AG08396 (cell line): Measurements from ENCODE around the gene SLC12A8.

Experiments used
- DNase-seq: peaks from one replicate; pipeline ENCODE4 v3.0.0; 2012; ENCODE audit warnings: low spot score, mixed read lengths

The SLC12A8 gene

DNA sequence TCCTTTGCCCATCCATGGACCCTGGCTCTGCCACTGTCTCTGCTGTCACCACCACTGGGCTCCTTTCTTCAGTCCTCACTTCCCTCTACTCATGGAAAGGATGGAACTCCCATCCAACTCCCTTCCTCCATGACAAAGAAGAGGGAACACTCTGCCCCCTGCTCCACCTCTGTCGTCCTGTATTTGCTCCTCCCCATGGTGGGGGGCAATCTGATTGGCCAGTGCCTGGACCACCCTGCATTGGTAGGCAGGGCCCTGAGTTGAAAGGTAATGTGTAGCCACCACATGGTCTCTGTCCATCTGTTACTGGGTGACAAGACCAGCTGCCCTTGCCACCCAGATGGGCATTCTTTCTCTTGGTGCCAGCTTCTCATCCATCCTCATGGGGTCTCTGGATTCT is 136.1 kb downstream of the SLC12A8 start:
- DNase-seq, result no peak

DNA sequence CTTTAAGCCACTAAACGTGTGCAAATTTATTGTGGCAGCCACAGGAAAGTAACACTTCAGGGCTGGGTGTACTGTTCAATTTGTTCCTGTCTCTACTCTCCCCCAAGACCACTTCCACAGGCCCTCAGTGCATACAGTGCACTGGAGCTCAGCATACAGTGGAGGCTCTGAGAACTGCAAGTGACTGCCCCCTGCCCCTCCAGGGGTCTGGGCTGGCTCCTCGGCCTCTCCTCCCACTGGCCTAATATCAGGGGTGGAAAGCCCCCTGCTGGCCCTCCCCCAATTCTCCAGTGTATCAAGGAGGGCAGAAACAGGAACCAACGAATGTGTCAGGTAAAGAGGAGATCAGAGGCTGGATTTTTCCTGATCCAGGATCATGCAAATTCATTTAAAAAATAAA is 136.8 kb downstream of the SLC12A8 start:
- no peak for DNase-seq

DNA sequence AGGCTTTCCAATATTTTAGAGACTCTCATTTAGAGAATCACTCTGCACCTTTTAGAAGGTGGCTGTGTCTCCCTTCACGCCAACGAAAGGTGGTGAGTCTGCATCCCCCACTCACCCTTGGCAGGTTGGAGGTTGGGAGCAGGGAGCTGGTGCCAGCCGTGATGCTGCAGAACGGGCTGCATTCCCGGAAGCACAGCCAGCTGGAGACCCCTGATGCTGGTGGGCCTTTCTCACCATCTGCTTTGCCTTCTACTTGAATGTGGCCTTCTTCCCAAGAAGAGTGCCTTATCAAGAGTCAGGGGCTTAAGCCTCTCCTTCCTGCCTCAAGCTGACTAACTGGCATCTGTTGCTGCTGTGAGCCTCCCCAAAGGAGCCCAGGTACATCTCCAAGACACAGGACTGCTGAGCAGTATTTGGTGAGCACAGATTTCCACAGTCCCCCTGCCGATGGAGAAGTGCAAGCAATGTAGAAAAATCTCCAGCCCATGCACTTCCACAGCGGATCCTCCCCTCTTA is 139.1 kb downstream of the SLC12A8 start:
- no peak for DNase-seq

DNA sequence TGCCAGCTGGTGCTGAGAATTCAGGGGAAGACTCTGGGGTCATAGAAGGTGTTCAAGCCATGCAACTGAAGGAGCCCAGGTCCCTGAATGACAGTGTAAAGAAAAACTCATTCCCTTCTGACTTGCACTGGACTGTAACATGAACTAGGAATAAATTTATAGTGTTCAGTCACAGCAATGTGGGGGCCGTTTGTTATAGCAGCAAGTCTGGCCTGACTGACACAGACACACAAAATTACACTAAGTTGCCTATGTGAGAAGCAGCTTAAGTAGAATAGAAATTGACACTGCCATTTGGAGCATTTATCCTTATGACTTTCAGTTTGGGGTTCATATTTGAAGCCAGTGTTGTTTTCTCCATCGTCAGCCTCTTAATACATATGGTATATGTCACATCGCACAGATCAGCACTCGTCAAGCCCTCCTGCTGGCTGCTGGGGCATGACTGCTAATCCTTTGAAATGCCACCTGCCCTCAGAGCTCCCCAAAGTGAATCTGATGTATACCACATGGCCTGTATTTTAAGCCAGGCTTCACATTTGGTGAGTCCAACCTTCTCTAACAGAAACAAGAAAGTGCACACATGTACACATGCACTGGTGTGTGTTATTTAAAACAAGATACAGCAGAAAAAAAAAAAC is 139.7 kb downstream of the SLC12A8 start:
- DNase-seq, result no peak

DNA sequence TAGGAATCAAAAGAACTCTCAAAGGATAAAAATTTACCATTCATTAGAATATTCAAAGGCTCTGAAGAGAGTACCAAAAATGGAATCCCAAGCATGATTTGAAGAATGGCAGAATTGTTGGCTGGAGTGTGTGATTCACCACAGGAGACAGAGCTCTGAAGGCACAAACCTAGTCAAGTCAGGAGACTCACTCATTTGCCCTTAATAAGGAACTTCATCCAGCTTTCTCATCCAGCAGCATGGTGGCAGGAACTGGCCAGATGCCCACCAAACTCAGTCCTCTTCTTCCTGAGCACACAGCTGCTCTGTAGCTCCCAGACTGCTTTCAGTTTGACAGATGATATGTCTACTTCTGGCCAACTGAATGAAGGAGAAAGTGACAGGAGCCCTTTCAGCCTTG is 140.2 kb downstream of the SLC12A8 start:
- peak; percentile 26 for DNase-seq

DNA sequence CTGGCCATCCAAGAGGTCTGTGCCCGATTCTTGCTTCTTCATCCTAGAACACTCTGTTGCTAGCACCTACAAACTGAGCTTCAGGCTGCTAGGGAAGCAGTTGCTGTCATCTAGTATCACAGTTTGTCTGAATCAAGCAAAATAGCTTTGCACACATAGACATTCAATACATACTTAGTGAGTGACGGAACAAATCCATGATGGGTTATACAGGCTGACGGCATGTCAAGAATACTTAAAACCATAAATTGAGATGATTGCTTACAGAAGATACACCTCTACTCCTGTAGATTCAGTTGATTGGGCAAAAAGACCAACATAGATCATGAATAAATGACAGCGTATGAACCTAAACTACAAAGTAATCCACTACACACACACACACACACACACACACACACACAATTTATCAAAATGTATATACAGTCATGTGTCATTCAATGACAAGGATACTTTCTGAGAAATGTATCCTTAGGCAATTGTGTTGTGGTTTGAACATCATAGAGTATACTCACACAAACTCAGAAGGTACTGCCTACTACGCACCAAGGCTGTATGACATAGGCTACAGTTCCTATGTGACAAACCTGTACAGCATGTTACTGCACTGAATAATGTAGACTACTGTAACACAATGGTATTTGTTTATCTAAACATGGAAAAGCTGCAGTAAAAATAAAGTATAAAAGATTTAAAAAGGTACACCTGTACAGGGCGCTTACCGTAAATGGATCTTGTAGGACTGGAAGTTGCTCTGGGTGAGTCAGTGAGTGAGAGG is 142.4 kb downstream of the SLC12A8 start:
- DNase-seq, result no peak

DNA sequence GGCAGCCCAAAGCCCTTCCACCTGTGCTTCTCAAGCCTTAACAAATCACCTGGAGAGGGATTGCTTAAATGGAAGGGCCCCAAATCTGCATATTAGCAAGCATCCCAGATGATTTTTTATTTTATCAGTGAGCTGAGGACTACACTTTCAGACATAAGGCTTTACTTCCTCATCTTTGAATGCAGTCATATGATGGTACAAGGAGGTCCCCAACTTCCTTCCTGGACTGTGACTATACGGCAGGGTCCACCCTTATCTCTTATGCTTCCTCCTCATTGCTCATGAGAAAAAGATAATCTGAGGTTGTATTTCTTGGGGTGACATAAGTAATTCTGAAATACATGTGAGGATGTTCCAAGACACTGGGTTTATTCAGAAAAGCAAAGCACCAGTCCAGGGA is 143.1 kb downstream of the SLC12A8 start:
- DNase-seq, result no peak

DNA sequence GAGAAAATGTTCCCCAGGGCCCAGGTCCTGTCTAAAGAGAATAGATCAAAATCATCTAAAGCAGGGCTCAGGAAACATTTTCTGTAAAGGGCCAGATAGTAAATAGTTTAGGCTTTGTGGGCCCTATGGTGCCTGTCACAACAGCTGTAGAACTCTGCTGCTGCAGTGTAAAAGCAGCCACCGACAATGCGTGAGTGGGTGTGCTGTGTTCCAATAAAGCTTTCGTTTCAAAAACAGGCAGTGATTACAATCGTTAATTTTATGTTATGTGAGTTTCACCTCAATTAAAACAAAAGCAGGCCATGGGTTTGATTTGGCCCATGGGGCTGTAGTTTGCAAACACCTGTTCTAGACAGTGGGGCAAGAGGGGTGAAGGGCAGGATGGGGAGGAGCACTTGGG is 144.3 kb downstream of the SLC12A8 start:
- no peak for DNase-seq

DNA sequence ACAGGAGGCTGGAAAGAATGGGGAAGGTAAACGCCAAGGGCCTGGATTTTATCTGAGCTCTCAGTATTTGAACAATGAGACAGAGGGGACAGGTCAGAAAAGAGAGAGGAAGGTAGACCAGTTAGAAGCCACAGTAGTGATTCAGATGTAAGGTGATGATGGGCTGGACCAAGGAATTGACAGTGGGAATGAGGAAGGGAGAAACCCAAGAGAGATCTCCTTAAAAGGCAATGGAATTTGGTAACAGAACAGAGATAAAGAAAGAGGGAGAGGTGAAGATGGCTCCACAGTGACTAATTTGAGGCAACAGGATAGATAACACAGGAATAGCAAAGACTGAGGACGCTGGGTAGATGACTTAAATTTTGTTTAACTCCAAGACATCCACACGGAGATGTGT is 145.3 kb downstream of the SLC12A8 start:
- DNase-seq, result no peak

DNA sequence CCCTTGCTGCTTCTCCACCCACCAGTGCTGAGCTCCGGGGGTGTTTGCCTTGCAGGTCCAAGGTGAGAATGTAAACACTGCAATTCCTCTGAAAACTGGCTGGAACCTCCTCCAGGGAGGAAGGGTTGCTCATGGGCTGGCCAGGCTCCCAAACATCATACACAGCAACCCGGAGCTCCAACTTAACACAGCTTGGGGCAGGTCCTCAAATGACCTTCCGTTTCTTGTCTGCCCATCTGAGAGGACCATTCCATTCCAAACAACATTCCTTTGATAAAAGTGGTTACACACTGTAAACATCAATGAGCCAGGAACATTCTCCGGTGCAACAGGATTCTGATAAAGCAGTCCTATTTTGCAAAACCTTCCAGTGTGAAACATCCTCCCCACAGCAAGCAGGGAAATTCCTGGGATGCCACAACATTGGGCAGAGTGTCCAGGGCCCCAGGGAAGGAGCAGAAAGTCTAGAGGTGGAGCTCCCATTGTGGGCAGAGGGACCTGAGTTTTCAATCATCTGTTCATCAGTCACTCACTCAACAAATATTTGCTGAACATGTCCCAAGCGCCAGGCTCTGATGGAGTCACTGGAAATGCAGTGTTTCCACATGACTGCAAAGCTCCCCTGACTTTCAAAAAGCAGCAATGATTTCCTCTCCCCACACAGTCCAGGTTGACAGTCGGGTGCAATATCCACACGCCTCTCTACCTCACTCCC is 149.5 kb downstream of the SLC12A8 start:
- peak; percentile 83 for DNase-seq

DNA sequence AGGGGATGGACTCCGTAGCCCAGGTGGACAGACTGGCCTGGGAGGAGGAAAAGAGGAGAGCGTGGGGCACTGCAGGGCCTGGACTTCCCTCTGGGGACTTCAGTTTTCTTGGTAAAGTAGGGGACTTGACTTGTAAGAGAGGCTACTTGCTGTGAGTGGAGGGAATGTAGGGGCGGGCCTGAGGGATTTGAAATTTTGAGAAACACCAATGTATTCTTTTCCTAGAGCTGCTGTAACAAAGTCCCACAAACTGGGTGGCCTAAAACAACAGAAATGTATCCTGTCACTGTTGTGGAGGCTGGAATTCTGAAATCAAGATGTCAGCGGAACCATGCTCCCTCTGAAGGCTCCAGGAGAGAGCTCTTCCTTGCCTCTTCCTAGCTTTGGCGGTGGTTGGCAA is 150.9 kb downstream of the SLC12A8 start:
- no peak for DNase-seq

DNA sequence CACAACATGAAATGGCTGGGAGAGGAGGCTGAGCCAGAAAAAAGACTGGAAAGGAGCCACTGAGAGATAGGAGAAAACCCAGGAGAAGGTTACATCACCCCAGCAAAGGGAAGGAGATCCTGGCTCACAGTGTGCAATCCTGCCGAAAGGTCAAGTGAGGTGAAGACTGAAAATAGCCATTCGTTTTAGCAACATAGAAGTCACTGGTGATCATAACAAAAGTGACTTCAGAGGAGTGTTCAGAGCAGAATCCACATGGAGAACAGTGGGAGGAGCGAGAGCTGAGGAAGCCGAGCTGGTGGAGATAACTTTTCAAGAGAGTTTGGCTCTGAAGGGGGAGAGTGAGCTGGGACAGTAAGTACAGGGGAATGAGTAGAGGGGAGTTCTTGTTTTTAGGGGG is 151.4 kb downstream of the SLC12A8 start:
- DNase-seq, result peak; percentile 67

DNA sequence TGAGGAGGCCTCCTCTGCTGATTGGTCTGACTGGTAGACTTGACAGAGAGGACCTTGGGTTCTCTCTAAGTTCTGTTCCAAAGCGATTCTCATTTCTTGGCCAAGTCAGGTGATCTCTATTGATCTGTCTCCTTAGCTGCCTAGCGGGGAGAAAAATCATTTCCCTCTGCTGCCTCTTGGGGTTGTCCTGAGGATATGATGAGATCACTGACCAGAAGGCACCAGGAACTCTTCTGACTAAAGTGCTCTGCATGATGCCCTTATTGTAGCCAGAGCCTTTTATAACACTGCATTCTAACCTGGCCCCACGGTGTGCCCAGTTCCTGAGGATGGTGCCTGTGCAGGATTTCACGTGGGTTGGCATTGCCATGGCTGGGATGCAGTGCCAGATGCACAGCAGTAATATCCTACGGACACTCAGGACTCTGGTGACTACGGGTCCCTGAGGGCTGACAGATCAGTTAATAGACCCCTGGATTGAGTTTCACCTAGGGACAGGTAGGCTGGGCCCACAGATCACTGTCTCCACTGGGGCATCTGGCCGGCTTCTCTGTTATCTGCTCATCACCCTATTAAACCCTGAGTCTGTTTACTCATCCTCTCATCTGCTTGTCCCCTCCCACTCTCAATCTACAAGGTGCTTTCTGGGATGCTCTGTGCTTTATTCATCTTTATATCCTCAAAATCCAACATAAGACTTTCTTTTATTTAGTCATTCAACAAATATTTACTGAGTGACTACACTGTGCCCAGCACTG is 152.9 kb downstream of the SLC12A8 start:
- DNase-seq, result no peak

DNA sequence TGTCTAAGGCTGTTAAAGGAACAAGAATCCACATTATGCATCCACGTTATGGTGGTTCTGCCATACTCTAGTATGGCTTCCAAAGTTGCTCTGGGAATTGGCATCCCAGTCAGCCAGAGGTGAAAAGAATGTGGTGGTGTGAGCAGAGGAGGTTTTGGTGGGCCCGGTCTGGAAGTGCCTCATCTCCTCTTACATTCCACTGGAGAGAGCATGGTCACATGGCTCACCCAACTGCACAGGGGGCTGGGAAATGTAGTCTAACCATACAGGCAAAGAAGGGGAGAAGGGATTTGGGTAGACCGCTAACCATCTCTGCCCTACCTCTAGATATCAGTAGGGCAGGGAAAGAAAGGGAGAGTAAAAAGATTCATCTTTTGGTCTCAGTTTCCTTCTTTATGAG is 153.6 kb downstream of the SLC12A8 start:
- no peak for DNase-seq

DNA sequence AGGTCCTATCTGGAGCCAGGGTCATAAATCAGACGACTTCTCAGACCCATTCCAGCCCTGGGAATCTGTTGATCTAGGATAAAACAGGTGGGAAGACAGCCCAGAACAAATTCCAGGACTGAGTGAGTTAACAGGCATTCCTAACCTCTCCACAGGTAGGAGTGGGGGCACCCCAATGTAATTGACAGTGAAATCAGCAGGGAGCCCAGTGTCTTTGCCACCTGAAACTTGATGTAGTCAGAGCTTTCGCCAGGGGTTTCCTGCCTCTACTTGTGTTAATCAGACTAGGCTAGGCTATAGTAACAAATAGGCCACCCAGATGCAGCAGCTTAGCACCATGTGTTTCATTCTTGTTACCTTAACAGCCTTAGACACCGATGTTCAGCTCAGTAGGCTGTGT is 154.0 kb downstream of the SLC12A8 start:
- no peak for DNase-seq

DNA sequence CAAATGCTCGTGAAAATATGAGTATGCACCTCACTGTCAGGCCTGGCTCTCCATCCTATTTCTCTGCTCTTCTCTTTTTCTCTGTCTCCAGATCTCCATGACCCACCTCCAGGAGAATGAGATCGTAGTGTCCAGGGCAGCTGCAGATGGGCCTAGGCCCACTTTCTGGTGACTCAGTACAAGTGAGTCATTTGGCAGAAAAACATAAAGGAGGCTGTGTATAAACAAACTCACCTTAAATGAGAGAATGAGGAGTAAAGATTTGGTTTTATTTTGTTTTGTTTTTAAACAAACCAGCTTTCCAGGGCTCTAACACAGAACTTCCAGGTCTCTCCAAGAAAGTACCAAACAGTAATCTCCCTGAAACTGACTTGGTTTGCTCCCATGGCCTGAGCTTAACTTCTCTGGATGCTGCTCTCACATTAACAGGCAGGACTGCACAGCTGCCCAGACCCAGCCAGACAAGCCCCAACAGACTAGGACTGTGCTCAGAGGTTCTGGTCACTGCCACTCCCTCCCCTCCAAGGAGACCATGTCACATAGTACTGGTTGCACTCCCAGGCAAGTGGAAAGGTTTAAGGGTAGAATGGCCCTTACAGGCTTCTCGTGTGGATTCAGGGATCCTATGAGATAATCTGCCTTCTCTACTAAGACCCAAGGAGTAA is 155.2 kb downstream of the SLC12A8 start:
- peak; percentile 65 for DNase-seq

DNA sequence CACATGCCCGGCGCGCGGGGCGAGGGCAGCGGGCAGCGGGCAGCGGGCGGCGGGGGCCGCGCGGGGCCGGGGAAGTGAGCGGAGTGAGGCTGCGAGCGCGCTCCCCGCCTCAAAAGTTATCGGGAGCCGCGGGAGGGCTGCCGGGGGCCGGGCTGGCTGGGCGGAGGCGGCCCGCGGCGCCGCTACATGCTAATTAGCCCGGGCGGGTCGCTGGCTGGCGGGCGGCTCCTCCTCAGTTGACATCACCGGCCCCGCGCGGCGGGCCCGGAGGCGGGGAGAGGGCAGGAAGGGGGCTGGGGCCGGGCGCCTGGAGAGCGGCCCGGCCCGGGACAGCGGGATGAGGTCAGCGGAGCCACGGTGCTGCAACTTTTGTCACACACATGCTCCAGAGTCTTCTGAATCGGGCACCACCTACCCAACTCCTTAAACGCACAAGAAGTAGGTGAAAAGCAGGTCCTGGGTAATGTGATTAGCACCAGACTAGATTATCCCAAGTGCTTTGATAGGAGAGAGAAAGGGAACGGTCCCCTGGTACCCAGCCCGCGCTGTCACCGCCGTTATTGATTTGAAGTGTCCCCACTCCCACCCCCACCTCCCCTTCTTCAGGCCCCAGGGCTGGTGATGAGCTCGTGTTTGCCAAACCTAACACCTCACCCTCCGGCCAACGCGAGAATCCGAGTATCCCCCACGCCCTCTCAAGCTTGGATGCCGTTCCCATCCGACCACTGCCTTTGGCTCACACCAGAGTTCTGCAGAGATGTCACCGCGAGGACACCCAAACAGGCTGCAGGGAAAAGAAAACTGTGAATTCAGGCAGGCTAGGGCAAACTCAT is 156.4 kb downstream of the SLC12A8 start, which contains the start of gene HEG1:
Gene HEG1 (minus strand): TSS at position 85 of the 833 bp plus-strand sequence. CDS start 107 bp downstream, outside the sequence.
- DNase-seq, result peak; percentile 92

DNA sequence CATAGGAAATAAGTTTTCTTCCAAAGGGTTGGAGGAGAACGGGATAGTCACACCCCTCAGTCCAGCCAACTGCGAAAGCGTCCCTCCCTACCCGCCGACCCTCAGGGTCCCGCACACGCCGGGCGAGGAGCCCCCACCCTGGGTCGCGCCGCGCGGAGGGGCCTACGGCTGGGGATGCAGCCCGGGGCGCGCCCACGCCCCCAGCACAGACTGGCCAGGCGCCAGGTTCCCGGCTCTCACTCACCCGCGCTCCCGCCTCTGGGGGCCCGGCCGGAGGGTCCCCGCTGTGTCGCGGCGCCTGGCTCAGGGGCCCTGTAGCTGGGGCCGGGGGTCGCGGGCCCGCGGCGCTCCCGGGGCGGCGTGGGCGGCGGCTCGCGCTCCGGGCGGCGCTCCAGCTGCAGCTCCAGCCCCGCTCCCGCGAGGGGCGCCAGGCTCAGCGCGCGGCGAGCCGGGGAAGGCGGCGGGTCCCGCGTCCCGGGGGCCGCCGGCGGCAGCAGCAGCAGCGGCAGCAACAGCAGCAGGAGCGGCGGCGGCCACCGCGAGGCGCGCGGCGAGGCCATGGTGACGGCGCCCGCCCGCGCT is 157.1 kb downstream of the SLC12A8 start:
- DNase-seq, result peak; percentile 65

DNA sequence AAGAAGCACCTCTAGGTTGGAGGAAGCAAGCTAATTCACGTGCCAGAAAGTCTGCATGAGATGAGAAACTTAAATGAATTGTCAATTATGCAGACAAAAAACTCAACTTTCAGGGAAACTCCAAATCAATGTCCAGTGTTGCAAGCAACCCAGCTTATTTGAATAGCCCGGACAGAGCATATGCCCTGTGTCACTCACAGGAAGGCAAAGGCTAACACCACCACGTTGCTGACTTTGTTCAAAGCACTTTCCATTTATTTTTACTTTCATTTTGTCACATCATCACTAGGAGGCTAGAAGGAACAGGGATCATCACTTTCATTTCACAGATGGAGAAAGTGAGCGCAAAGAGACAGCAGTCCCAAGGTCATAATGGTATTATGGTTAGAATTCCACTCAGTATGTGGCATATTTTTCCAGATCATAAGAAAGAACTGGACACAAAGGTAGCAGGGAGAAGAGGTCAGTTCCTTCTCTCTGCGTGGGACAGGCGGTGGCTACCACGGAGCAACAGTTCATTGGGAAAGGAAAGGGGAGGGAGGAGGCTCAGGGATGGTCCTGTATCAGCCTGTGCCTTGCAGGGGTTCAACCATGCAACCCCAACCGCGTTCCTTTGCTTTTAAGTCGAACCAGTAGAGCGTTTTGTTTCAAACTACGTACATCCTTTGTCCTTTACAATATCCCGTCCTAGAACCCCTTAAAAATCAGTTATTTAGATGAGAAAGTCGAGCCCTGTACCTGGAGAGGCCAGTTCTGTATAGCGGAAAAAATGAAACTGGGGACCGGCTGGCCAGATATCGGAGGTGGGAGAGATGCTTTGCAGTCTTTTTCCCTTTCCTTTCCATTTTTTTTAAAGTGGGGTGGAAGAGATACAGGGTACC is 157.9 kb downstream of the SLC12A8 start:
- DNase-seq, result peak; percentile 67
